GM12892 (cell line): ENCODE measurements around the gene COA6.

Experiments
- POLR2A ChIP-seq: IDR thresholded peaks from 2 replicates; pipeline ENCODE4 v1.6.1; 2011; ENCODE audit warnings: low read depth, low read length, control low read depth
- POLR2AphosphoS5 ChIP-seq: IDR thresholded peaks from 2 replicates; pipeline ENCODE4 v1.6.1; 2011; ENCODE audit warnings: low read depth, low read length, control low read depth
- TAF1 ChIP-seq: IDR thresholded peaks from 2 replicates; pipeline ENCODE4 v1.6.1; 2011; ENCODE audit warnings: low read depth, mild to moderate bottlenecking, control low read depth, low read length, borderline replicate concordance

DNA sequence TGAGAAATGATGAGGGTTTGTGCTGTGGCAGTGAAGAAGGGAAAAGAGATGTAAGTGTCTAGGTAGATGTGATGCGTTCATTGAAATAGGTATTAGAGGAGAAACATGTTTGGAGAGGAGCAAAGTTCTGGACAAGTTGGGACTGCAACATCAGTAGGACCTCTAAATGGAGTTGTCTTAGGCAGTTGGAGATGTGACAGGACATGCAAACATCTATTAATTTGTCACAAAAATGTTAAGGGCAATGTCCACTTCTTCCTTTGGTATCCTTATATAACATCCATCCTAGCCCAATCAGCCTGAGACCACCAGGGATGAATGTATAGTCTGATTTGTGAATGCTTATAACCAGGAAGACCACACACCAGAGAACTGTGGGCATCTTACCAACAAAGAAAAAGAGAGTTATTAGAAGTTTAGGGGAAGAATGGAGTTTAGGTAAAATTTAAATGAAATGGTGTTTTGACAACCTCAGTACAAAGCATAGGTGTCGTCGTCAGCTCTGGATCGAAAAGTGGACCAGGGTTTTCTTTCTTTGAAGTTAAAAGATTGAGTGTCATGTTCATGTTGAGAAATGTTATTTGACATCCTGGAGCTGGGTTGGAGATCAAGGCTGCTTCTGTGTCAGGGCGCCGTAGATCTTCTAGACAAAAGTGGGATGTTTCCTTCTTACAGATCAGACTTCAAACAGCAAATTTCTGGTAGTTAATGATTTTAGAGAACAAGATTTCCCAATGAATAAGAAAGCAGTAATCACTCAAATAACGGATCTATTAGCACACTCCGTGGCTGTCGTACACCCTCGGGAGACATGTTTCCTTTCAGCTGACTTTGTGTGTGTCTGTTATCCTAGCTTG lies 8.7 kb downstream of the COA6 start:
- TF ChIP-seq POLR2AphosphoS5 (no peak), POLR2A (no peak), TAF1 (no peak)
